Measurements from ENCODE around the gene MGAT4C. TPM values are rescaled to one million over a fixed set of nuclear protein-coding genes. Genes with fewer than 3 reads are reported as not detected.

The MGAT4C gene
- total and polyA plus RNA-seq, 9 donors, result 0.34 to 3.1 (median 0.89) TPM

DNA sequence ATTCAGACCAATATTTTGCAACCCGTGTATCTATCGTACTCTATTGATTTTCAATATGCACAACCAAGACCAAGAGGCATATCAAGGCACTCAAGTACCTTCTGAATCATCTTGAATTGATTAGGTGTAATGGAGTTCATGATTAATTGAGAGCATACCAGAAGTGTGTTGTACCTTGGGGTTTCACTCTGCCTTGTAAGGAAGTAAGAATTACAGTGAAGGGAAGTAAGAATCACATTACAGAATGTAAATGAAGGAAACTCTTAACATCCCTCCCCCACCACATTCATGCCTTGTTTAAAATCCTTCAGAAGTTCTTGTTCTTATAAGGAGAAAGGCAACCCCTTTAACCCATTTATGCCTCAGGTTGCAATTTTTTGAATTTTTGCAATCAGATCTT, 5.4 kb upstream of the MGAT4C start:
- H3K4me1 ChIP-seq (ENCODE audit: control insufficient read depth, insufficient read depth, low read length), result peaks cover 2% of the 10 kb centered on the region
- no peaks in the 10 kb centered on the region for H3K9me3 ChIP-seq (replicated peaks; ENCODE audit: control insufficient read depth, low read depth, low read length)
- no peak overlapping the region for H3K4me3 ChIP-seq (ENCODE audit: low read length)
- no peak overlapping the region for H3K27ac ChIP-seq (ENCODE audit: low read length)
- no CpG with 5 or more reads among the region's 2 CpGs for WGBS (ENCODE audit: insufficient coverage)
- no peaks in the 10 kb centered on the region for H3K36me3 ChIP-seq (ENCODE audit: control insufficient read depth, insufficient read depth, low read length)
- DNase-seq, result no peak
- no peaks in the 10 kb centered on the region for H3K27me3 ChIP-seq (ENCODE audit: control insufficient read depth, insufficient read depth, low read length)

DNA sequence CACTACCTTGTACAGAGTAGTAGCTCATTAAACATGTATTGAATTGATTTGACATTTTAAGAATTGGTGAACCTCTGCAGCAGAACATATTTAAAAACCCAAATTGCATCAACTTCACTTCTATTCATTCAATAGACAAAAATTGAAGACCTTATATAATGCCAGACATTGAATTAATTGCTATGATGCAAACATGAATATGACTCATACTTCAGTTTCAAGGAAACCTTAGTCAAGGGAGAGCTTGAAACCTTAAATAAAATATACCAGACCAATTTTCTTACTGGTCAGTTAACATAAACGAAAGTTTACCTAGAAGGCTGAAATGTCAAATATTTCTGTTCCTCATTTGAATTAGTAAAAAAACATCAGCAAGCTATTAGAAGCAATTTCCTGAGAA, 5.0 kb upstream of the MGAT4C start:
- Histone ChIP-seq H3K9me3 (replicated peaks; ENCODE audit: control insufficient read depth, low read depth, low read length) (no peaks in the 10 kb centered on the region), H3K27ac (ENCODE audit: low read length) (no peak overlapping the region), H3K36me3 (ENCODE audit: control insufficient read depth, insufficient read depth, low read length) (no peaks in the 10 kb centered on the region), H3K4me1 (ENCODE audit: control insufficient read depth, insufficient read depth, low read length) (peaks cover 2% of the 10 kb centered on the region), H3K4me3 (ENCODE audit: low read length) (no peak overlapping the region), H3K27me3 (ENCODE audit: control insufficient read depth, insufficient read depth, low read length) (no peaks in the 10 kb centered on the region)
- no CpG with 5 or more reads among the region's 1 CpG for WGBS (ENCODE audit: insufficient coverage)
- no peak for DNase-seq

DNA sequence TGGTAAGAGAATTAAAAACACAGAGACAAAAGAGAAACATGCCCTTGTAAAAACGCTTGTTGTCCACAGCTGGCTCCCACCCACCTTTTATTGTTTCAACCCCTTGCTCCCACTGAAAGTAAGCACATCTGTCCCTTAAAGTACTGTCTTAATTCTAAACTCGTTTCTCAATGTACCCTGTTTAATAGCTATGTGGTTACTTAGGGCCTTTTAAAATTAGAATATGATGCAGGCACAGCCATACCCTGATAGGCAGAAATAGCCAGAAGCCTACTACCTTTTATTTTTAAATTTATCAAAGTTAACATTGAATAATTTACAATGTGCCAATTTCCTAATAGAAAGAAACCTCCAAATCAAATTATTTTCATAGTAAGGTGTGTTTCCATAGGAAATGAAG, 4.0 kb upstream of the MGAT4C start:
- Histone ChIP-seq H3K27me3 (ENCODE audit: control insufficient read depth, insufficient read depth, low read length) (no peaks in the 10 kb centered on the region), H3K36me3 (ENCODE audit: control insufficient read depth, insufficient read depth, low read length) (no peaks in the 10 kb centered on the region), H3K27ac (ENCODE audit: low read length) (no peak overlapping the region), H3K4me3 (ENCODE audit: low read length) (no peak overlapping the region), H3K9me3 (replicated peaks; ENCODE audit: control insufficient read depth, low read depth, low read length) (no peaks in the 10 kb centered on the region), H3K4me1 (ENCODE audit: control insufficient read depth, insufficient read depth, low read length) (peaks cover 2% of the 10 kb centered on the region)
- no CpG with 5 or more reads among the region's 2 CpGs for WGBS (ENCODE audit: insufficient coverage)
- DNase-seq, result no peak

DNA sequence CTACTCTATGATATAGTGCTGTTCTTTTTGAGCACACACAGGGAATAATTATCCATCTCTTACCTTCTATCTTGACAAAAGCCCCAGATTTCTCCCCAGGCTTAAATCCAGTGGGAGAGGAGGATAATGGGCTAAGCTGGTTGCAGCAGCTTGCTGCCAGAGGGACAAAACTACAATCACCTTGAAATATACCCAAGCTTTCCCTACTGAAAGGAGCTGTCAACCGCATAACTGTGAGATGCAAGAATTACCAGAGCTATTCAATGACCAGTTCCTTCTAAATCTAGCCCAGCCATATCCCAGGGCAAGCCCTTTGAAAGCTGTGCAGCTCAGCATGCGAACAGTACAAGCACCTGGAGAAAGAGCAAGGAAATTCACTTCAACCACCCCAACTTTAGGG, 943 bp upstream of the MGAT4C start:
- H3K36me3 ChIP-seq (ENCODE audit: control insufficient read depth, insufficient read depth, low read length), result no peaks in the 10 kb centered on the region
- no peaks in the 10 kb centered on the region for H3K9me3 ChIP-seq (replicated peaks; ENCODE audit: control insufficient read depth, low read depth, low read length)
- no peaks in the 10 kb centered on the region for H3K27me3 ChIP-seq (ENCODE audit: control insufficient read depth, insufficient read depth, low read length)
- H3K4me1 ChIP-seq (ENCODE audit: control insufficient read depth, insufficient read depth, low read length), result no peaks in the 10 kb centered on the region
- no peak overlapping the region for H3K27ac ChIP-seq (ENCODE audit: low read length)
- H3K4me3 ChIP-seq (ENCODE audit: low read length), result no peak overlapping the region
- no peak for DNase-seq
- WGBS (ENCODE audit: insufficient coverage), result 20% methylated on average over 1 of the region's 2 CpGs

DNA sequence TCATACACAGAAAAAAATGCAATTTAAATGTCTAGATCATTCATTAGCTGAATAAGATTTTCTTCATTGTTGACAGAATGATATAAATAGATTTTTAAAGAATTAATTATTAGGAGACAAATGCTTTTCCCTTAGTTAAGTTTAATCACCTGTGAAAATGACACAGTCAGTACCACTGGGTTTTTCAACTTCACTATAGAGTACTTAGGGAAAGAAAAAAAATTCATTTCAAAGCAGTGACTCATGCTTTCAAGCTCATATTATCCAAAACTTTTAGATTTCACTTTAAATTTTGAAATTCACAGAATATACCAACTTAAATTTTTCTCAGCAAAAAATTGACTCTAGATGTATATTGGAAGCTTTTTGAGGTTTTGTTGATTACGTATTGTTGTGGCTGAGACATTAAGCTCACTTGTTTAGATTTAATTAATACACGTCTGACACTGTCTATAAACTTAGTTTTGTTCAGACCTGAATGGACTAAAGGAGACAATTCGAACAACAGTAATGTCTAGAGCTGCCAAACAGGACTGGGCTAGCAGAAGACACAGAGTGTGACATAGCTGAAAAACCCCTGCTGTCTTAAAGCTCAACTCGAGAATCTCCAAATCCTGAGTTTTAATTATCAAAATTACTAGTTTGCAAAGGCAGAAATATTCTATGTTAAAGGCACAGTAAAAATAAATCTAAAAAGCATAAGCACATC, 1.6 kb downstream of the MGAT4C start:
- no peaks in the 10 kb centered on the region for H3K4me1 ChIP-seq (ENCODE audit: control insufficient read depth, insufficient read depth, low read length)
- no peaks in the 10 kb centered on the region for H3K9me3 ChIP-seq (replicated peaks; ENCODE audit: control insufficient read depth, low read depth, low read length)
- H3K36me3 ChIP-seq (ENCODE audit: control insufficient read depth, insufficient read depth, low read length), result no peaks in the 10 kb centered on the region
- no peak overlapping the region for H3K4me3 ChIP-seq (ENCODE audit: low read length)
- no peaks in the 10 kb centered on the region for H3K27me3 ChIP-seq (ENCODE audit: control insufficient read depth, insufficient read depth, low read length)
- no peak overlapping the region for H3K27ac ChIP-seq (ENCODE audit: low read length)
- no peak for DNase-seq
- no CpG with 5 or more reads among the region's 4 CpGs for WGBS (ENCODE audit: insufficient coverage)

DNA sequence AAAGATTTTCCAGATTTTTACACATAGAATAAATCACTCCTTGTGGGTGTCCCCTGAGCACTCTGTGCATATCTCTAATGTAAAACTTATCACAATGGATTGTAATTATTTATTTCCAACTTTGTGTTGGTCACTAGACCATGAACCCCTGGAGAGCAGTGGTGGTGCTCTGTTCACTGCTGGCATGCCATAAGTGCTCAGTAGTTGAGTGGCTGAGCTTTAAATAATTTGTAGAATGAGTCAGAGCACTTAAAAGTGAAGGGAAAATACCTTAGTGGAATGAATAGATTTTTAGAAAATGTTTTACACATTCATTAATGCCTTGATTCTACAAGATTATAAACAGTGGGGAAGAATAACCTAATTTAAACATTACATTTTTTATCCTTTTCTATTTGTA, 6.3 kb downstream of the MGAT4C start:
- no peak overlapping the region for H3K4me3 ChIP-seq (ENCODE audit: low read length)
- H3K9me3 ChIP-seq (replicated peaks; ENCODE audit: control insufficient read depth, low read depth, low read length), result no peaks in the 10 kb centered on the region
- no peaks in the 10 kb centered on the region for H3K4me1 ChIP-seq (ENCODE audit: control insufficient read depth, insufficient read depth, low read length)
- DNase-seq, result no peak
- H3K36me3 ChIP-seq (ENCODE audit: control insufficient read depth, insufficient read depth, low read length), result no peaks in the 10 kb centered on the region
- no peak overlapping the region for H3K27ac ChIP-seq (ENCODE audit: low read length)
- H3K27me3 ChIP-seq (ENCODE audit: control insufficient read depth, insufficient read depth, low read length), result no peaks in the 10 kb centered on the region

DNA sequence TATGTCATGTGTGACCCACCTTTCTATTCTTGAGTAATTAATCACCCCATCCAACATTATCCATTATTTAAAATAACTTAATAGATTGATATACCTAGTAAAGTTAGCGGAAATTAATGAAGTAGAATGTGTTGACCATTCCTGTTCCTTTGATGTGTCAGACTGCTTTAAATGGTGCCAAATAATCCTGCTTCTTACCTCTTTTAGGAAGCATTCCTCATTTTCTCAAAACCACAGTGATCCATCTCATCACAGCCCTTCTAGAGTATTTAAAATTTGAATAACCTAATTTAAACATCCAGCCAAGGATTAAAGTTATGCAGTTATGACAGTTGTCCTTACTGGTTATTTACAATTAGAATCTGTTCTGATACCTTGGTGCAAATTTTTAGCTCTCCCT, 6.9 kb downstream of the MGAT4C start:
- no CpG with 5 or more reads among the region's 1 CpG for WGBS (ENCODE audit: insufficient coverage)
- no peak overlapping the region for H3K27ac ChIP-seq (ENCODE audit: low read length)
- H3K36me3 ChIP-seq (ENCODE audit: control insufficient read depth, insufficient read depth, low read length), result no peaks in the 10 kb centered on the region

DNA sequence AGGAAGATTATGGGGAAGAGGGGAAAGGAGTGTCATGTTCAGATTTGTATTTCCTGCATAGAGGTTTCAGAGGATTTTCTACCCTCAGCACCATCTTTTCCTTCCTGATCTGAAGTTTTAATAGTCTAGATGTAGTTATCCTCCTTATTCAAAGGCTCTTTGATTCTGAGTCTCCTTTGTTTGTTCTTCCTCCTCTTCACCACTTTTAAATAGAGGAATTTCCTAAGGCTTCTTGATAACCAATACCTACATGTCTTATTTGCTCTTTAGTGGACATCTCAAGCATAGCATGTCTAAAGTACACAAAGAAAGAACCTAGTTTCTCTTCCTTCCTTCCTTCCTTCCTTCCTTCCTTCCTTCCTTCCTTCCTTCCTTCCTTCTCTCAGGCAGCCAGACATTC, 8.3 kb downstream of the MGAT4C start:
- Histone ChIP-seq H3K4me1 (ENCODE audit: control insufficient read depth, insufficient read depth, low read length) (no peaks in the 10 kb centered on the region), H3K9me3 (replicated peaks; ENCODE audit: control insufficient read depth, low read depth, low read length) (no peaks in the 10 kb centered on the region), H3K27me3 (ENCODE audit: control insufficient read depth, insufficient read depth, low read length) (no peaks in the 10 kb centered on the region), H3K4me3 (ENCODE audit: low read length) (no peak overlapping the region), H3K36me3 (ENCODE audit: control insufficient read depth, insufficient read depth, low read length) (no peaks in the 10 kb centered on the region), H3K27ac (ENCODE audit: low read length) (no peak overlapping the region)
- DNase-seq, result no peak

More for the DNA sequence above, 6.9 kb downstream of the MGAT4C start:
- H3K4me1 ChIP-seq (ENCODE audit: control insufficient read depth, insufficient read depth, low read length), result no peaks in the 10 kb centered on the region
- no peak for DNase-seq
- H3K9me3 ChIP-seq (replicated peaks; ENCODE audit: control insufficient read depth, low read depth, low read length), result no peaks in the 10 kb centered on the region
- H3K4me3 ChIP-seq (ENCODE audit: low read length), result no peak overlapping the region
- no peaks in the 10 kb centered on the region for H3K27me3 ChIP-seq (ENCODE audit: control insufficient read depth, insufficient read depth, low read length)

DNA sequence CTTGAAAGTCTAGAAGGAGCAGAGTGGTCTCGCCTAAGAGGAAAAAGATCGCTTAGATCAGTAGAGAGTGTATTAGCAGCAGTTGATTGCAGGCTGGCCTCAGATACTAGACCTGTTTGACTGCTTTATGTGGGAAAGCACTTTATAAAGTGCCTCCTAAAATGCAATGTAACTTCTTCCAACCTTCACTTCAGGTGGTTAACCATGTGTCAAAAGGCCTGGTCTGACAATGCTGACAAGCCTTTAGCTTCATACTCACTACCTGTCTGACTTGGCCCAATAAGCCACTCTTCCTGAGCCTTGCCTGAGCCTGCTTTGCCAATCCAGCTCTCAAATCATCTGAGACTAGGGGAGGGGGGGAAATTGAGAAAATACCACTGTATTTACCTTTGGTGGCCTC, 14.6 kb downstream of the MGAT4C start:
- WGBS (ENCODE audit: insufficient coverage), result no CpG with 5 or more reads among the region's 2 CpGs
- no peak overlapping the region for H3K27ac ChIP-seq (ENCODE audit: low read length)
- no peak overlapping the region for H3K4me3 ChIP-seq (ENCODE audit: low read length)
- H3K4me1 ChIP-seq (ENCODE audit: control insufficient read depth, insufficient read depth, low read length), result no peaks in the 10 kb centered on the region
- H3K27me3 ChIP-seq (ENCODE audit: control insufficient read depth, insufficient read depth, low read length), result no peaks in the 10 kb centered on the region
- no peaks in the 10 kb centered on the region for H3K9me3 ChIP-seq (replicated peaks; ENCODE audit: control insufficient read depth, low read depth, low read length)
- H3K36me3 ChIP-seq (ENCODE audit: control insufficient read depth, insufficient read depth, low read length), result no peaks in the 10 kb centered on the region
- no peak for DNase-seq

DNA sequence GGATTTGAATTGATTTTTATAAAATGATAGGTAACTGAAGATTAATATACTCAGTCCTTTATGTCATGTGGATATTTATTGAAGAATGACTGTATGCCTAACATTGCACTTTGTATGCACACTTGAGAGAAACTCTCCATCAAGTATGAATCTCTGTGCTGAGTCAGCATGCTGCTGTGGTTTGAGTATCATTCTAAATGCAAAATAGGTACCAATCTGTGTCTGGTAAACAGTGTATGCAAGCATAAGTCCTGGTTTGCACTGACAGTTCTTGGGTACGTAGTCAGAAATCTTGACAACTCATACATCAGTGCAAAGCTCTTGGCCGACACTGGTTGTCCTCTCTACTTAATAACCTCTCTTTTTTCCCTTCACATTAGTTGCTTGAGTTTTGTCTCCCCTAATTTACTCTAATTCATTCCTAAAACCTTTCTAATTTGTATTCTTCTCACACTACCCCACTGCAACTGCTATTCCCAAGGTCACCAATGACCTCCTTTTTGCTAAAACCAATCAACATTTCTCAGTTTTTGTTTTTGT, 21.8 kb downstream of the MGAT4C start:
- no peak overlapping the region for H3K4me3 ChIP-seq (ENCODE audit: low read length)
- H3K27ac ChIP-seq (ENCODE audit: low read length), result no peak overlapping the region
- no peaks in the 10 kb centered on the region for H3K9me3 ChIP-seq (replicated peaks; ENCODE audit: control insufficient read depth, low read depth, low read length)
- no peaks in the 10 kb centered on the region for H3K36me3 ChIP-seq (ENCODE audit: control insufficient read depth, insufficient read depth, low read length)
- 96% methylated on average over 2 of the region's 2 CpGs for WGBS (ENCODE audit: insufficient coverage)
- no peaks in the 10 kb centered on the region for H3K27me3 ChIP-seq (ENCODE audit: control insufficient read depth, insufficient read depth, low read length)
- H3K4me1 ChIP-seq (ENCODE audit: control insufficient read depth, insufficient read depth, low read length), result no peaks in the 10 kb centered on the region
- DNase-seq, result no peak

DNA sequence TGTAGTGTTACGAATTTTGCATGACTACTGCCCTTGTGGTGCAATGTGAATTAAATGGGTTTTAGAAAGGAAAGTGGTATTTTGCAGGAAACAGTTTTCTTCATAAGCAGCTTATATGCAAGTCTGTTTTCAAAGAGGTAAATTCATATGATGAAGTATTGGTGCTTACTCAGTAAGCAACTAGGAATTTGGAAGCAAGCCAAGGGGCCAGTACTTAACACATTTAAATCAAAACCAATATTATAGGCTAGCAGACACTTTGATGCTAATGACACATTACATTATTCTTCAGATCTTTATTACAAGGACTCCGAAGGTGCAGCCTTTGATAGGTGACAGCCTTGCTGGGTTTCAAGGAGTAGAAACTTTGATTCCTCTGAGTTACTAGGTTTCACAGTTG, 23.1 kb downstream of the MGAT4C start:
- no peak overlapping the region for H3K27ac ChIP-seq (ENCODE audit: low read length)
- H3K27me3 ChIP-seq (ENCODE audit: control insufficient read depth, insufficient read depth, low read length), result no peaks in the 10 kb centered on the region
- H3K4me3 ChIP-seq (ENCODE audit: low read length), result no peak overlapping the region
- no peak for DNase-seq
- H3K36me3 ChIP-seq (ENCODE audit: control insufficient read depth, insufficient read depth, low read length), result no peaks in the 10 kb centered on the region
- H3K4me1 ChIP-seq (ENCODE audit: control insufficient read depth, insufficient read depth, low read length), result no peaks in the 10 kb centered on the region
- WGBS (ENCODE audit: insufficient coverage), result no CpG with 5 or more reads among the region's 2 CpGs
- no peaks in the 10 kb centered on the region for H3K9me3 ChIP-seq (replicated peaks; ENCODE audit: control insufficient read depth, low read depth, low read length)

Data from muscle of leg (tissue), 11 donors.